A549 (cell line): ENCODE measurements around the gene FRYL.

Source experiments
- CBX8 ChIP-seq: fragments of 200-600 bp; sonication (generic); IDR thresholded peaks from 2 replicates; pipeline ENCODE4 v1.6.1; 2016
- FOXS1 ChIP-seq: fragments of 250-450 bp; sonication (Bioruptor Pico); IDR thresholded peaks from 2 replicates; pipeline ENCODE4 v1.5.0; 2020; ENCODE audit warnings: mild to moderate bottlenecking, moderate library complexity
- HDAC2 ChIP-seq: fragments of 200-600 bp; sonication (generic); IDR thresholded peaks from 2 replicates; pipeline ENCODE4 v1.6.1; 2016
- POLR2A ChIP-seq: IDR thresholded peaks from 2 replicates; pipeline ENCODE4 v1.6.1; 2012; ENCODE audit warnings: mild to moderate bottlenecking, low read length
- RCOR1 ChIP-seq: fragments of 150-350 bp; IDR thresholded peaks from 2 replicates; pipeline ENCODE4 v1.6.1; 2014; ENCODE audit warnings: antibody characterized with exemption, low read length, low read depth
- TF ChIP-seq, protein P1 (sequence below): fragments of 150-350 bp; IDR thresholded peaks from 2 replicates; pipeline ENCODE4 v1.6.1; 2014; ENCODE audit warnings: low read depth, mild to moderate bottlenecking, low read length
- TF ChIP-seq, protein P2 (sequence below): IDR thresholded peaks from 2 replicates; pipeline ENCODE4 v1.6.1; 2012
- TF ChIP-seq, protein P3 (sequence below): fragments of >200 bp; sonication (Bioruptor Twin); formaldehyde crosslinking; IDR thresholded peaks from 3 replicates; pipeline ENCODE4 v1.5.1; 2016
- TF ChIP-seq, protein P4 (sequence below): fragments of 450-650 bp; IDR thresholded peaks from 2 replicates; pipeline ENCODE4 v1.6.1; 2014; ENCODE audit warnings: antibody characterized with exemption
- TF ChIP-seq, protein P5 (sequence below): fragments of 200-600 bp; sonication (generic); IDR thresholded peaks from 2 replicates; pipeline ENCODE4 v1.6.1; 2016; ENCODE audit warnings: antibody characterized with exemption, mild to moderate bottlenecking, moderate library complexity

DNA sequence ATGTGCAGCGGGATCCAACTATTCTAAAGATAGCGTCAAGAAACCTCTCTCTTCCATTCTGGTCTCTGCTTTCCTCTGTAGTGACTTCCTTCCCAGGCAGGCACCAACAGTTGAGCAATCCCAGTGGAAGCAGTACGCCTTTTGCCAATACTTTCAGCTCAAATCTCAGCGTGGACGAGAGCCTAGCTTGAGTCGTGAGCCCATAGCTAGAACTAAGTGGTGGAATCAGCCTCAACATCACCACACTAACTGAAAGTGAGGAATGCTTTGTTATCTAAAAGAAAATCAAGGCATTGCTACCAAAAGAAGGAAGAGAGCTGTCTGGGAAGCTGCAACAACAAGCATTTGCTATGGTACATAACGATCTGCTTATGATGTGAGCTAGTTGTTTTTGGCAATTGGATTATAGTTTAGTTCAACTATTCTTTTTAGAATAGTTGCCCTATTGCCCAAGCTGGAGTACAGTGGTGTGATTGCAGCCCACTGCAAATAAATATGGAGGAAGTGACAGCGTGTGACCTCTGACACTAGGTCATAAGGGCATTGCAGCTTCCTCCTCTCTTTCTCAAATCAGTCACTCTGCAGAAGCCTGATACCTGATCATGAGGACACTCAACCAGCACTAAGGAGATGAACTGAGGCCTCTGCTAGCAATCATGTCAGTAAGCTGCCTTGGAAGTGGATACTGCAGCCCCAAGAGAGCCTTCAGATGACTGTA is 24.7 kb upstream of the FRYL start:
- TF ChIP-seq, protein P1, sequence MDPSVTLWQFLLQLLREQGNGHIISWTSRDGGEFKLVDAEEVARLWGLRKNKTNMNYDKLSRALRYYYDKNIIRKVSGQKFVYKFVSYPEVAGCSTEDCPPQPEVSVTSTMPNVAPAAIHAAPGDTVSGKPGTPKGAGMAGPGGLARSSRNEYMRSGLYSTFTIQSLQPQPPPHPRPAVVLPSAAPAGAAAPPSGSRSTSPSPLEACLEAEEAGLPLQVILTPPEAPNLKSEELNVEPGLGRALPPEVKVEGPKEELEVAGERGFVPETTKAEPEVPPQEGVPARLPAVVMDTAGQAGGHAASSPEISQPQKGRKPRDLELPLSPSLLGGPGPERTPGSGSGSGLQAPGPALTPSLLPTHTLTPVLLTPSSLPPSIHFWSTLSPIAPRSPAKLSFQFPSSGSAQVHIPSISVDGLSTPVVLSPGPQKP = no peak
- TF ChIP-seq, protein P2, sequence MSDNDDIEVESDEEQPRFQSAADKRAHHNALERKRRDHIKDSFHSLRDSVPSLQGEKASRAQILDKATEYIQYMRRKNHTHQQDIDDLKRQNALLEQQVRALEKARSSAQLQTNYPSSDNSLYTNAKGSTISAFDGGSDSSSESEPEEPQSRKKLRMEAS = no peak
- TF ChIP-seq, protein P3, sequence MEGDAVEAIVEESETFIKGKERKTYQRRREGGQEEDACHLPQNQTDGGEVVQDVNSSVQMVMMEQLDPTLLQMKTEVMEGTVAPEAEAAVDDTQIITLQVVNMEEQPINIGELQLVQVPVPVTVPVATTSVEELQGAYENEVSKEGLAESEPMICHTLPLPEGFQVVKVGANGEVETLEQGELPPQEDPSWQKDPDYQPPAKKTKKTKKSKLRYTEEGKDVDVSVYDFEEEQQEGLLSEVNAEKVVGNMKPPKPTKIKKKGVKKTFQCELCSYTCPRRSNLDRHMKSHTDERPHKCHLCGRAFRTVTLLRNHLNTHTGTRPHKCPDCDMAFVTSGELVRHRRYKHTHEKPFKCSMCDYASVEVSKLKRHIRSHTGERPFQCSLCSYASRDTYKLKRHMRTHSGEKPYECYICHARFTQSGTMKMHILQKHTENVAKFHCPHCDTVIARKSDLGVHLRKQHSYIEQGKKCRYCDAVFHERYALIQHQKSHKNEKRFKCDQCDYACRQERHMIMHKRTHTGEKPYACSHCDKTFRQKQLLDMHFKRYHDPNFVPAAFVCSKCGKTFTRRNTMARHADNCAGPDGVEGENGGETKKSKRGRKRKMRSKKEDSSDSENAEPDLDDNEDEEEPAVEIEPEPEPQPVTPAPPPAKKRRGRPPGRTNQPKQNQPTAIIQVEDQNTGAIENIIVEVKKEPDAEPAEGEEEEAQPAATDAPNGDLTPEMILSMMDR = no peak
- TF ChIP-seq RCOR1 (no peak), POLR2A (no peak), HDAC2 (no peak), CBX8 (no peak), FOXS1 (CRISPR knock-in tag) (no peak)
- TF ChIP-seq, protein P4, sequence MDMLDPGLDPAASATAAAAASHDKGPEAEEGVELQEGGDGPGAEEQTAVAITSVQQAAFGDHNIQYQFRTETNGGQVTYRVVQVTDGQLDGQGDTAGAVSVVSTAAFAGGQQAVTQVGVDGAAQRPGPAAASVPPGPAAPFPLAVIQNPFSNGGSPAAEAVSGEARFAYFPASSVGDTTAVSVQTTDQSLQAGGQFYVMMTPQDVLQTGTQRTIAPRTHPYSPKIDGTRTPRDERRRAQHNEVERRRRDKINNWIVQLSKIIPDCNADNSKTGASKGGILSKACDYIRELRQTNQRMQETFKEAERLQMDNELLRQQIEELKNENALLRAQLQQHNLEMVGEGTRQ = no peak
- TF ChIP-seq, protein P5, sequence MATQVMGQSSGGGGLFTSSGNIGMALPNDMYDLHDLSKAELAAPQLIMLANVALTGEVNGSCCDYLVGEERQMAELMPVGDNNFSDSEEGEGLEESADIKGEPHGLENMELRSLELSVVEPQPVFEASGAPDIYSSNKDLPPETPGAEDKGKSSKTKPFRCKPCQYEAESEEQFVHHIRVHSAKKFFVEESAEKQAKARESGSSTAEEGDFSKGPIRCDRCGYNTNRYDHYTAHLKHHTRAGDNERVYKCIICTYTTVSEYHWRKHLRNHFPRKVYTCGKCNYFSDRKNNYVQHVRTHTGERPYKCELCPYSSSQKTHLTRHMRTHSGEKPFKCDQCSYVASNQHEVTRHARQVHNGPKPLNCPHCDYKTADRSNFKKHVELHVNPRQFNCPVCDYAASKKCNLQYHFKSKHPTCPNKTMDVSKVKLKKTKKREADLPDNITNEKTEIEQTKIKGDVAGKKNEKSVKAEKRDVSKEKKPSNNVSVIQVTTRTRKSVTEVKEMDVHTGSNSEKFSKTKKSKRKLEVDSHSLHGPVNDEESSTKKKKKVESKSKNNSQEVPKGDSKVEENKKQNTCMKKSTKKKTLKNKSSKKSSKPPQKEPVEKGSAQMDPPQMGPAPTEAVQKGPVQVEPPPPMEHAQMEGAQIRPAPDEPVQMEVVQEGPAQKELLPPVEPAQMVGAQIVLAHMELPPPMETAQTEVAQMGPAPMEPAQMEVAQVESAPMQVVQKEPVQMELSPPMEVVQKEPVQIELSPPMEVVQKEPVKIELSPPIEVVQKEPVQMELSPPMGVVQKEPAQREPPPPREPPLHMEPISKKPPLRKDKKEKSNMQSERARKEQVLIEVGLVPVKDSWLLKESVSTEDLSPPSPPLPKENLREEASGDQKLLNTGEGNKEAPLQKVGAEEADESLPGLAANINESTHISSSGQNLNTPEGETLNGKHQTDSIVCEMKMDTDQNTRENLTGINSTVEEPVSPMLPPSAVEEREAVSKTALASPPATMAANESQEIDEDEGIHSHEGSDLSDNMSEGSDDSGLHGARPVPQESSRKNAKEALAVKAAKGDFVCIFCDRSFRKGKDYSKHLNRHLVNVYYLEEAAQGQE = no peak
